ENCODE results near the gene RIN3. TPM values are rescaled to one million over a fixed set of nuclear protein-coding genes. Genes with fewer than 3 reads are reported as not detected.

The RIN3 gene
- total RNA-seq, 1 donor from 2014 or later = 28.0 TPM

DNA sequence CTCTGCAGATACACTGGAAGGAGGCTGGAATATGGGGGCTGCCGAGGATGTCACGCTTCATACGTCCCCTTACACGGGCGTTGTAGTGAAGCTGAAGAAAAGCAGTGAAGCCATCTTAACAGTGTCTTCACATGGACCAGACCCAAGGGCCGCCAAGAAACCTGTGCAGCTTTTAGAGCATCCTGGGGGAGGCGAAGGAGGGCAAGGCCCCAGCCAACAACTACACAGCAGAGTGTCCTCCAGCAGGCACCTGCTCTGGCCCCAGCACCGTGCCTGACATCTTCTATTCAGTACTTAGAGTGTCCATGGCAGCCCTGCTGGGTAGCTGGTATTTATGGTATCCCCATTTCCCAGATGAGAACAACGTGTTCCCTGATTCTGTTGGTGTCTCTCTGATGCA, 48.9 kb upstream of the RIN3 start:
- H3K4me1 ChIP-seq (ENCODE audit: insufficient read depth, low read length) = peaks cover 7% of the 10 kb centered on the region
- Mint-ChIP-seq H3K9me3 (ENCODE audit: unreplicated experiment) (peaks cover 6% of the 10 kb centered on the region), H3K36me3 (ENCODE audit: low read depth, unreplicated experiment) (no peaks in the 10 kb centered on the region), H3K4me3 (ENCODE audit: unreplicated experiment) (no peak overlapping the region), H3K27ac (ENCODE audit: unreplicated experiment) (no peak overlapping the region), H3K27me3 (ENCODE audit: low read depth, unreplicated experiment) (peaks cover 7% of the 10 kb centered on the region), H3K4me1 (ENCODE audit: low read depth, unreplicated experiment) (peaks cover 1% of the 10 kb centered on the region)
- H3K4me2 ChIP-seq (ENCODE audit: low read length) = no peak overlapping the region
- TF ChIP-seq EZH2 (IDR thresholded peaks at IDR 0.05; ENCODE audit: insufficient read depth, low read length) = no peak
- TF ChIP-seq, protein P1, sequence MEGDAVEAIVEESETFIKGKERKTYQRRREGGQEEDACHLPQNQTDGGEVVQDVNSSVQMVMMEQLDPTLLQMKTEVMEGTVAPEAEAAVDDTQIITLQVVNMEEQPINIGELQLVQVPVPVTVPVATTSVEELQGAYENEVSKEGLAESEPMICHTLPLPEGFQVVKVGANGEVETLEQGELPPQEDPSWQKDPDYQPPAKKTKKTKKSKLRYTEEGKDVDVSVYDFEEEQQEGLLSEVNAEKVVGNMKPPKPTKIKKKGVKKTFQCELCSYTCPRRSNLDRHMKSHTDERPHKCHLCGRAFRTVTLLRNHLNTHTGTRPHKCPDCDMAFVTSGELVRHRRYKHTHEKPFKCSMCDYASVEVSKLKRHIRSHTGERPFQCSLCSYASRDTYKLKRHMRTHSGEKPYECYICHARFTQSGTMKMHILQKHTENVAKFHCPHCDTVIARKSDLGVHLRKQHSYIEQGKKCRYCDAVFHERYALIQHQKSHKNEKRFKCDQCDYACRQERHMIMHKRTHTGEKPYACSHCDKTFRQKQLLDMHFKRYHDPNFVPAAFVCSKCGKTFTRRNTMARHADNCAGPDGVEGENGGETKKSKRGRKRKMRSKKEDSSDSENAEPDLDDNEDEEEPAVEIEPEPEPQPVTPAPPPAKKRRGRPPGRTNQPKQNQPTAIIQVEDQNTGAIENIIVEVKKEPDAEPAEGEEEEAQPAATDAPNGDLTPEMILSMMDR (IDR thresholded peaks at IDR 0.05; ENCODE audit: insufficient read depth, low read depth, low read length) = no peak
- H3K36me3 ChIP-seq (ENCODE audit: insufficient read depth, low read length) = no peaks in the 10 kb centered on the region
- DNase-seq (ENCODE audit: low read depth) (no peak), FAIRE-seq (no peak)
- no peaks in the 10 kb centered on the region for H3K79me2 ChIP-seq (ENCODE audit: insufficient read depth, low read length)
- no peaks in the 10 kb centered on the region for H4K20me1 ChIP-seq (ENCODE audit: insufficient read depth, low read length)
- peaks cover 6% of the 10 kb centered on the region for H3K9me3 ChIP-seq (ENCODE audit: insufficient read depth, low read depth, low read length)
- no peak overlapping the region for H3K27ac ChIP-seq (ENCODE audit: low read depth, low read length)
- no peak overlapping the region for H3K4me3 ChIP-seq (ENCODE audit: insufficient read depth, low read depth, low read length)
- H3K9ac ChIP-seq (ENCODE audit: low read length) = no peak overlapping the region
- no peaks in the 10 kb centered on the region for H3K27me3 ChIP-seq (ENCODE audit: insufficient read depth, low read length)
- no peak overlapping the region for H2AFZ ChIP-seq (ENCODE audit: low read depth, low read length)

DNA sequence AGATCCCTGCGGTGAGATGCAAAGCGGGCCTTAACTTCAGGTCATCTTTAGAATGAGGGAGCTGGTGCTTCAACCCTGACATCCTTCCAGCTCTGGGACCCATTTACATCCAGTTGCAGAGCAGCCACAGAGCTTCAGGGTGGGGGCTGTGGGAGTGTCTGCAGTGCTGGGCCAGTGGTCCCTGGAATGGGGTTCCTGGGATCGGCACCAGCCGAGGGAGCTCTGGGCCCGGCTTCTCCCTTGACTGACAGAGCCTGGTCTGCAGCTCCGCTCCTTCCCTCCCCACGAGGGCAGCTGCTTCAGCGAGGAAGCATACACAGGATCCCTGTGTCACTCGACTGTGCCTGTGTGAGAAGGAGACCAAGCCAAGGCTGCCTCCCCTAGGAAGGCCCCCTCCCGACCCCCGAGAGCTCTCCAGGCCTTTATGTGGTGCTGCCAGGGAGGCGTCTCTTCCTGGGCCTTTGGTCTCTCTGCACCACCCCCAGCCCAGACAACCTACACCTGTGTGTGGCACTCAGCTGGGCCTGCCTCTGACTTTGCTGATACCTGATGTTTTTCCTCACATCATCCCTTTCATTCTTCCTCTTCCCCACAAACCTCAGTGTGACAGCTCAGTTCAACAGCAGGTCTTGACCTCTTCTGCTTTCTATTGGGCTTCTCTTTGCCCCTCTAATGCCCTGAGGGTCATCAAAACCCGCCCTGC, 48.1 kb upstream of the RIN3 start:
- no peak for FAIRE-seq
- Mint-ChIP-seq H3K4me3 (ENCODE audit: unreplicated experiment) (no peak overlapping the region), H3K9me3 (ENCODE audit: unreplicated experiment) (peaks cover 7% of the 10 kb centered on the region), H3K4me1 (ENCODE audit: low read depth, unreplicated experiment) (peaks cover 8% of the 10 kb centered on the region), H3K27me3 (ENCODE audit: low read depth, unreplicated experiment) (peaks cover 7% of the 10 kb centered on the region), H3K36me3 (ENCODE audit: low read depth, unreplicated experiment) (no peaks in the 10 kb centered on the region), H3K27ac (ENCODE audit: unreplicated experiment) (no peak overlapping the region)
- Histone ChIP-seq H3K9ac (ENCODE audit: low read length) (no peak overlapping the region), H3K27ac (ENCODE audit: low read depth, low read length) (no peak overlapping the region), H3K79me2 (ENCODE audit: insufficient read depth, low read length) (no peaks in the 10 kb centered on the region), H3K4me1 (ENCODE audit: insufficient read depth, low read length) (peaks cover 9% of the 10 kb centered on the region), H3K4me2 (ENCODE audit: low read length) (no peak overlapping the region), H3K36me3 (ENCODE audit: insufficient read depth, low read length) (no peaks in the 10 kb centered on the region), H3K9me3 (ENCODE audit: insufficient read depth, low read depth, low read length) (peaks cover 6% of the 10 kb centered on the region), H3K4me3 (ENCODE audit: insufficient read depth, low read depth, low read length) (no peak overlapping the region), H3K27me3 (ENCODE audit: insufficient read depth, low read length) (no peaks in the 10 kb centered on the region), H4K20me1 (ENCODE audit: insufficient read depth, low read length) (no peaks in the 10 kb centered on the region), H2AFZ (ENCODE audit: low read depth, low read length) (no peak overlapping the region)
- TF ChIP-seq, protein P1 (IDR thresholded peaks at IDR 0.05; ENCODE audit: insufficient read depth, low read depth, low read length) = no peak
- no peak for TF ChIP-seq EZH2 (IDR thresholded peaks at IDR 0.05; ENCODE audit: insufficient read depth, low read length)
- no peak for DNase-seq (ENCODE audit: low read depth)

DNA sequence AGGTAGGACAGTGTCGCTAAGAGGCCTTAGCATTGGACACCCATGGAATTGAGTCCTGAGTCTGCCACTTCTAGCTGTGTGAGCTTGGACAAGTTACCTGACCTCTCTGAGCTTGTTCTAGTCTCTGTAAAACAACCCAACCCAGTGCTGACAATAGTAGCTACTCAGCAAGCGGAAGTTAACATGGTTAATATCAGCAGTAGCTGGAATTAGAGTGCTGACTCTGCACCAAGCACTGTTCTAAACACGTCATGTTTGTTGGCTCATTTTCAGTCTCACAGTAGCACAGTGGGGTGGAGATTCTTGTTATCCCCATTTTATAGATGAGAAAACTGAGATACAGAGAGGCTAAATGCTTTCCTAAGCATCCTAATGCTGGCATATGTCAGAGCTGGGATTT, 47.5 kb upstream of the RIN3 start:
- Mint-ChIP-seq H3K4me3 (ENCODE audit: unreplicated experiment) (no peak overlapping the region), H3K27me3 (ENCODE audit: low read depth, unreplicated experiment) (peaks cover 7% of the 10 kb centered on the region), H3K4me1 (ENCODE audit: low read depth, unreplicated experiment) (peaks cover 9% of the 10 kb centered on the region), H3K36me3 (ENCODE audit: low read depth, unreplicated experiment) (no peaks in the 10 kb centered on the region), H3K9me3 (ENCODE audit: unreplicated experiment) (peaks cover 7% of the 10 kb centered on the region), H3K27ac (ENCODE audit: unreplicated experiment) (no peak overlapping the region)
- no peak overlapping the region for H3K27ac ChIP-seq (ENCODE audit: low read depth, low read length)
- TF ChIP-seq, protein P1 (IDR thresholded peaks at IDR 0.05; ENCODE audit: insufficient read depth, low read depth, low read length) = no peak
- no peak for TF ChIP-seq EZH2 (IDR thresholded peaks at IDR 0.05; ENCODE audit: insufficient read depth, low read length)
- no peak overlapping the region for H3K9ac ChIP-seq (ENCODE audit: low read length)
- no peaks in the 10 kb centered on the region for H3K79me2 ChIP-seq (ENCODE audit: insufficient read depth, low read length)
- peaks cover 11% of the 10 kb centered on the region for H3K4me1 ChIP-seq (ENCODE audit: insufficient read depth, low read length)
- H2AFZ ChIP-seq (ENCODE audit: low read depth, low read length) = no peak overlapping the region
- H3K27me3 ChIP-seq (ENCODE audit: insufficient read depth, low read length) = no peaks in the 10 kb centered on the region
- no peak overlapping the region for H3K4me2 ChIP-seq (ENCODE audit: low read length)
- no peaks in the 10 kb centered on the region for H3K36me3 ChIP-seq (ENCODE audit: insufficient read depth, low read length)
- H4K20me1 ChIP-seq (ENCODE audit: insufficient read depth, low read length) = no peaks in the 10 kb centered on the region
- FAIRE-seq (no peak), DNase-seq (ENCODE audit: low read depth) (no peak)
- peaks cover 6% of the 10 kb centered on the region for H3K9me3 ChIP-seq (ENCODE audit: insufficient read depth, low read depth, low read length)
- no peak overlapping the region for H3K4me3 ChIP-seq (ENCODE audit: insufficient read depth, low read depth, low read length)

All from astrocyte (in vitro differentiated cells and primary cell).